ENCODE data around the gene ERI3. TPM values are rescaled to one million over a fixed set of nuclear protein-coding genes. Genes with fewer than 3 reads are reported as not detected.

Gene ERI3
- total and polyA plus RNA-seq, 9 of the 15 experiments (the other 6 are each of a cell fraction or from before 2014, with no cell fraction given) = 47.8 to 93.4 (median 67.2) TPM

- Histone ChIP-seq H3K36me3 (ENCODE audit: control insufficient read depth, insufficient read depth, low read length) (peaks cover 51% of the 10 kb centered on the region; the same call in 2 of the 3 replicates), H3K4me1 (replicated peaks in 1 of 2; ENCODE audit: control insufficient read depth in 2 of 2, insufficient read depth in 2 of 2, low read length in 2 of 2) (peaks cover 31 to 39% of the 10 kb centered on the region in 2 experiments), H3K27ac (ENCODE audit: extremely low read depth, low read depth, low read length) (no peak overlapping the region), H3K27me3 (ENCODE audit: control insufficient read depth in 2 of 2, insufficient read depth in 2 of 2, low read length in 2 of 2) (no peaks in the 10 kb centered on the region), H3K9ac (ENCODE audit: insufficient read depth in 1 of 2, low read depth in 2 of 2, low read length in 2 of 2) (peak overlapping the region in 1 of 2 experiments; percentile 15; a peak in 1 of 4 replicates), H3K4me3 (no peak overlapping the region), H2AFZ (ENCODE audit: low read depth, low read length) (no peak overlapping the region), H3K79me2 (ENCODE audit: control insufficient read depth, insufficient read depth, low read length) (no peaks in the 10 kb centered on the region; the same call in 2 of the 3 replicates), H3K4me2 (ENCODE audit: insufficient read depth, low read length) (no peak overlapping the region), H4K20me1 (replicated peaks; ENCODE audit: control insufficient read depth, insufficient read depth, low read length) (no peaks in the 10 kb centered on the region; the same call in 1 of the 2 replicates), H3K9me1 (ENCODE audit: control insufficient read depth, insufficient read depth, low read length) (peaks cover 4% of the 10 kb centered on the region), H3K9me3 (replicated peaks; ENCODE audit: control insufficient read depth, insufficient read depth, low read depth, low read length) (no peaks in the 10 kb centered on the region)
- in situ Hi-C loops (cut with MboI) (loop anchor here (5.0 to 10.0 kb wide), 2 partner anchors 77 to 199 kb away; no protein-coding TSS in a partner anchor), intact Hi-C loops (cut with micrococcal nuclease) (loop anchor here (1.0 to 10.0 kb wide), 5 partner anchors 77 to 301 kb away; partner anchors contain the start of gene CCDC24)
- FAIRE-seq (no peak), ATAC-seq (no peak), DNase-seq (ENCODE audit: extremely low read depth in 1 of 4, low spot score in 3 of 4) (no peak)
- CTCF ChIA-PET (ENCODE audit: low intra/inter-chr PET ratio) = interaction anchor here (0.6 to 2.1 kb wide), 4 partner anchors 76 to 289 kb away, joined by 3 to 18 read pairs (median 5); no protein-coding TSS in a partner anchor
- POLR2A ChIA-PET = interaction anchor here (0.7 to 1.8 kb wide), 3 partner anchors 18 to 44 kb away, joined by 3 to 4 read pairs (median 3); no protein-coding TSS in a partner anchor
- no peak for TF ChIP-seq ARID2 (IDR thresholded peaks at IDR 0.05)
- no TSS peak for BruUV-seq (replicated peaks)
- WGBS (ENCODE audit: insufficient coverage, low coverage, missing lambda C conversion rate) = 79% methylated on average over 9 of the region's 9 CpGs
Measured at GRCh38 chr1:44293761-44294315, 61.2 kb downstream of the ERI3 start.

- Histone ChIP-seq H3K4me1 (replicated peaks in 1 of 2; ENCODE audit: control insufficient read depth in 2 of 2, insufficient read depth in 2 of 2, low read length in 2 of 2) (peaks cover 31 to 39% of the 10 kb centered on the region in 2 experiments), H3K9me1 (ENCODE audit: control insufficient read depth, insufficient read depth, low read length) (peaks cover 4% of the 10 kb centered on the region), H3K4me3 (no peak overlapping the region), H3K9me3 (replicated peaks; ENCODE audit: control insufficient read depth, insufficient read depth, low read depth, low read length) (no peaks in the 10 kb centered on the region), H4K20me1 (replicated peaks; ENCODE audit: control insufficient read depth, insufficient read depth, low read length) (no peaks in the 10 kb centered on the region; the same call in 1 of the 2 replicates), H3K9ac (ENCODE audit: insufficient read depth in 1 of 2, low read depth in 2 of 2, low read length in 2 of 2) (peak overlapping the region in 1 of 2 experiments; percentile 23; a peak in 1 of 4 replicates), H3K4me2 (ENCODE audit: insufficient read depth, low read length) (no peak overlapping the region), H3K27me3 (ENCODE audit: control insufficient read depth in 2 of 2, insufficient read depth in 2 of 2, low read length in 2 of 2) (no peaks in the 10 kb centered on the region), H3K36me3 (ENCODE audit: control insufficient read depth, insufficient read depth, low read length) (peaks cover 53% of the 10 kb centered on the region; the same call in 2 of the 3 replicates), H3K27ac (ENCODE audit: extremely low read depth, low read depth, low read length) (no peak overlapping the region), H2AFZ (ENCODE audit: low read depth, low read length) (no peak overlapping the region), H3K79me2 (ENCODE audit: control insufficient read depth, insufficient read depth, low read length) (no peaks in the 10 kb centered on the region; the same call in 2 of the 3 replicates)
- CTCF ChIA-PET (ENCODE audit: low intra/inter-chr PET ratio) = no interaction called here
- 91% methylated on average over 7 of the region's 10 CpGs for WGBS (ENCODE audit: insufficient coverage, low coverage, missing lambda C conversion rate)
- FAIRE-seq (no peak), ATAC-seq (no peak), DNase-seq (ENCODE audit: extremely low read depth in 1 of 4, low spot score in 3 of 4) (no peak)
- in situ Hi-C loops (cut with MboI) = loop anchor here (5.0 to 10.0 kb wide), 2 partner anchors 75 to 198 kb away; no protein-coding TSS in a partner anchor
- intact Hi-C loops (cut with micrococcal nuclease) = loop anchor here (10.0 kb wide), 2 partner anchors 298 to 302 kb away; partner anchors contain the start of gene CCDC24
- TF ChIP-seq CHAMP1 (IDR thresholded peaks at IDR 0.05) = no peak
- no peak for TF ChIP-seq BRCA1 (IDR thresholded peaks at IDR 0.05)
- 0 out of 2 replicates have a peak, but pooled peaks have one; percentile 10 for TF ChIP-seq BRCA1 (CRISPR knock-in tag; IDR thresholded peaks at IDR 0.05)
- no peak for TF ChIP-seq ZNF311 (CRISPR knock-in tag; IDR thresholded peaks at IDR 0.05)
- TF ChIP-seq E2F3 (CRISPR knock-in tag; IDR thresholded peaks at IDR 0.05) = no peak
- BruUV-seq (replicated peaks) = no TSS peak
- POLR2A ChIA-PET = interaction anchor here (1.8 kb wide), 1 partner anchor 20 kb away, joined by 4 read pairs; no protein-coding TSS in a partner anchor
Measured at GRCh38 chr1:44292651-44293050, 62.4 kb downstream of the ERI3 start.
